Activated CD4-positive, alpha-beta T cell treated with anti-CD3 and anti-CD28 coated beads for 4 hours (primary cell): ENCODE data around the gene MLEC.
A peak's percentile ranks its signal among the peaks of the same experiment; 100 is the strongest.

Experiments
- DNase-seq, 2 donors: peaks; one replicate each; pipeline ENCODE4 v3.0.0-alpha.2; 2020

MLEC gene, protein sequence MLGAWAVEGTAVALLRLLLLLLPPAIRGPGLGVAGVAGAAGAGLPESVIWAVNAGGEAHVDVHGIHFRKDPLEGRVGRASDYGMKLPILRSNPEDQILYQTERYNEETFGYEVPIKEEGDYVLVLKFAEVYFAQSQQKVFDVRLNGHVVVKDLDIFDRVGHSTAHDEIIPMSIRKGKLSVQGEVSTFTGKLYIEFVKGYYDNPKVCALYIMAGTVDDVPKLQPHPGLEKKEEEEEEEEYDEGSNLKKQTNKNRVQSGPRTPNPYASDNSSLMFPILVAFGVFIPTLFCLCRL

DNA sequence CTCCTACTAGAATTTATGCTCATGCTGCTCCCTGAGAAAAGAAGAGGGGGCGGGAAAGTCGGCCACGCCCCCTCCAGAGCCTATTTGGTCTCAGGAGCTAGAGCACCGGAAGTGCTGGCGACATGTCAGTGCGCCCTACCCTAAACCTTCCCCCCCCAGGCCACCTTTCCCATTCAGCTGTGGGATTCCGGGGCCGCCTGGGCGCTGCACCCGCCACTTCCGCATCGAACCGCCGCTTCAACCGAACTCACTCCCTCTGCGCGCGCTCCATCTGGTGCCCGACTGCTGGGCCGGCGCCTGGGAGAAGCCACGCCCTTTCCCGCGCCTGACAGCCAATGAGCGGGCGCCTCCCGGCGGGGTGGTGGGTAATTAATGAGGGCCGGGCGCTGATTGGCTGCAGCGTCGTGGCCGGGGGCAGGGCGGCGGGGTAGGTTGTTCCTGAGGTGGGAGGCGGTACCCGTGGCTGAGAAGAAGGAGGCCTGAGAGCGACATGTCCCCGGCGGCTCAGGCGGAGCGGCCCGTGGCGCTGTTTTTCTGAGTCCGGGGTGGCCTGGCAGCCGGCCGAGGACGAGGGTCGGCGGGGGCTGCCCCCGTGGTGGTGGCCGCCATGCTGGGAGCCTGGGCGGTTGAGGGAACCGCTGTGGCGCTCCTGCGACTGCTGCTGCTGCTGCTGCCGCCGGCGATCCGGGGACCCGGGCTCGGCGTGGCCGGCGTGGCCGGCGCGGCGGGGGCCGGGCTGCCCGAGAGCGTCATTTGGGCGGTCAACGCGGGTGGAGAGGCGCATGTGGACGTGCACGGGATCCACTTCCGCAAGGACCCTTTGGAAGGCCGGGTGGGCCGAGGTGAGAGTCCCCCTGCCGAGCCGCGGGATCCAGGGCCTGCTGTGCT lies at the start of gene MLEC:
Gene MLEC, plus strand, starts transcription at position 460 of the 888 bp plus-strand sequence. Its CDS starts 148 bp downstream, at position 608.
- peak; percentile 99 for DNase-seq

DNA sequence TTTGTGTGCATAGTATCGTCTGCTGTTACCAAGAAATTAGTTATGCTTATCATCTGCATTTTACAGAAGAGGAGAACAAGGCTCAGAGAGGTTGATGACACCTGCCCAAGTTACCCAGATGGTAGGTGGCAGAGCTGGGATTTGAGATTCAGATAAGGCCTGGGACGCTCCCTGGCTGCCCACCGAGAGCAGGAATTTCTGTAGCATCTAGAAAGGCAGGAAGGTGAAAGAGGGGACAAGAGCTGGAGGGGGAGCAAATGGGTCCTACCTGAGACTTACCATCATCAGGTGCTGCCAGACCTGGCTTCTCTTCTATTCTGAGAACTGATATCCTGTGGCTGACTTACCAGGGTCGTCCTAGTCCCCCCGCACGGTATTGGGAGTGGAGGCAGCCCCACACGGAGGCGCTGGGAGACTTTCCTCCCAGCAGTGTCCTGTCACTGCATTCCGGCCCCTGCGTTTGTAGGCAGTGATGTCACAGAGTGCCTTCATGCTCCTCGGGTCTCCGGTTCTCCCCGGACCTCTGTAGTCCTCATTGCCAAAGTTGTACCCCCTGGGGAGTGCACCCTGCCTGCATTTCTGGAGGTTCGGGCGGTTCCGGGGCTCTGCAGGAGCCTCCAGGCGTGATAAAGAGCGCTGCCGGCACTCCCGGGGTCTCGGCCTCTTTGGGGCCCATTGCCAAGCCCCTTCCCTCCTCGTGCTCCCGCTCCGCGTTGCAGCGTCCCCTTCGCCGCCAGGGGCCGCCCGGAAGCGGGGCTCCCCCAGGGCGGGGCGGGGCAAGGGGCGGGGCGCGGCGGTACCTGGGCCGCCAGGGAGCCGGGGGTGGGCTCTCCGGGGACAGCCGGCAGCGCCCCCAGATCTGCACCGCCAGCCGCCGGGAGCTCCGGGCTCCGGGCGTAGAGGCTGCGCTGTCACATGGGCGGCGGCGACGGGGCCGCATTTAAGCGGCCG lies 46.9 kb upstream of the MLEC start, which contains the start of gene CABP1:
Gene CABP1, plus strand, starts transcription at position 856 of the 951 bp plus-strand sequence. Its CDS starts 60 bp downstream, at position 916.
- peak; percentile 69 to 70 for DNase-seq

DNA sequence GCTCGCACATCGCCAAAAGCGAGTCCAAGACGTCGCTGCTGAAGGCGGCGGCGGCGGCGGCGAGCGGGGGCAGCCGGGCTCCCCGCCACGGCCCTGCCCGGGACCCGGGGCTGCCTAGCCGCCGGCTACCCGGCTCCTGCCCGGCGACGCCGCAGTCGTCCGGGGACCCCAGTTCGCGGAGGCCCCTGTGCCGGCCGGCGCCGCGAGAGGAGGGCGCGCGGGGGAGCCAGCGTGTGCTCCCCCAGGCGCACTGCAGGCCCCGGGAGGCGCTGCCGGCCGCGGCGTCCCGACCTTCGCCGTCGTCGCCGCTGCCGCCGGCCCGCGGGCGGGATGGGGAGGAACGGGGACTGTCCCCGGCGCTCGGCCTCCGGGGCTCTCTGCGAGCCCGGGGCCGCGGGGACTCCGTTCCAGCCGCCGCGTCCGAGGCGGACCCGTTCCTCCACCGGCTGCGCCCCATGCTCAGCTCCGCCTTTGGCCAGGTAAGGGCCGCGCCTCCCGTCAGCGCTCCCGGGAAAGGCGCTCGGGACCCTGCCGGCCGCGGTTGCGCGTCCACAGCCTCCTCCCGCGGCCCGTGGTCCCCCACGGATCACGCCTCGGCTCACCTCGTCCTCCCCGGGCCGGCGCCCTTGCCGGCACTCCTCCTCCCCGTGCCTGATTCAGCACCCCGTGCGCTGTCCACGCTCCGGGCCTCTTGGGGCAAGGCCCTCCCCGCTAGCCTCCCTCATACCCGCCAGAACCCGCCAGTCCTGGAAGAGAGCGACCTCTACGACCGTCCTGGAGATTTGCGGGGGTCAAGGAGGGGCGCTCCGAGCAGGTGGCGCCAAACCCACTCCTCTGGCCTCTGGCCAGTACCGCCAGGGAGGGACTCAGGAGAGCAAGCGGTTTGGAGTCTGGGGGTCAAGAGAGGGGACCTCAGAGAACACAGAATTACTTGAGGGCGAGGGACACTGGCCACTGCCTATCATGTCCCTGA lies 45.8 kb upstream of the MLEC start:
- DNase-seq = peak; percentile 40 to 45

DNA sequence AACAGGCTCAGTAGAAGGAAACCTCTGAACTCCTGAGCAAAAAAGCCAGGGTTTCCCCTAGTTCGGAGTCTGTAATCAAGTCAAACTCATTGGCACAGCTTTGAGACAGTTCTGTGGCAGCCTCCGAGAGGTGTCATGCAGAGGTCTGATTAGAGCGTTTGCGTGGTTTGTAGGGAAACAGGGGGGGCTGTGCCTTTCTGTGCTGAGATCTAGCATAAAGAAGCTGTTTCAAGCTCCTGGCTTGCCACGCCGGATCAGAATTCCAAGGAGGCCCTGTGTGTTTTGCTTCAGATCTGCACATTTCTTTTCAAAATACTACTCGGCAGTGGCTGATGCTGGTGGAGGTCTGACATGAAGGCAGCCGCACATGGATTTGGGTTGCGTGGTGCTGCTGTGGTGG lies 44.8 kb upstream of the MLEC start:
- DNase-seq = no peak

DNA sequence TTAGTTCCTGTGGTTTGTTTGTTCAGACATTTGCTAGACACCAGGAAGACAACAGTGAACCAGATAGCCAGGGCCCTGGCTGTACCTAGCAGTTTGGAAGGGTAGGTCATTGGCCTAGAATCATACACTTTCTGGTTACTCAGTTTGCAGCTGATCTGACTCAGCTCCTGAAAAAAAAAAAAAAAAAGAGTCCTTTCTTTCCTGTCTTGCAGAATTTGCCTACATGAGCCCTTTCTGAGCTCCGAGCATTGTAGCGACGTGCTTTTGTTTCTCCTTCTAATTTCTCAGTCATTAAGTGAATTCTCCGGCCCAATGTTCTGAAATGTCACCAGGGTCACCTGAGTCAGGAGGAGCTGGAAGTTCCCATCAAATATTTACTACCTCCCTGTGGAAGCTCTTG lies 44.1 kb upstream of the MLEC start:
- DNase-seq = no peak

DNA sequence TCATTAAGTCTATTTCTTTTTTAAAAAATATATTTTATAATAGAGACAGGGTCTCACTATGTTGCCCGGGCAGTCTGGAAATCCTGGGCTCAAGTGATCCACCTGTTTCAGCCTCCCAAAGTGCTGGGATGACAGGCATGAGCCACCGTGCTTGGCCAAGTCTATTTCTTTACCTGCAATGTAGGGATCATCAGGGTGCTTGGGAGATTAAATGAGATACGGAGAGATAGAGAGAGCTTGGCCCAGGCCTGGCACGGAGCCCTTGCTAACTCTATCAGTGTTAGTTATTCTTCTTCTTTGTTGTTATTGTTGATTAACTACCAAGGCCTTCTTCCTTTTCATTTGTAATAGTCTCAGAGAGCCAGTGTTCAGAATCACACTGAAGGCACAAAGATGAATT lies 43.4 kb upstream of the MLEC start:
- no peak for DNase-seq

DNA sequence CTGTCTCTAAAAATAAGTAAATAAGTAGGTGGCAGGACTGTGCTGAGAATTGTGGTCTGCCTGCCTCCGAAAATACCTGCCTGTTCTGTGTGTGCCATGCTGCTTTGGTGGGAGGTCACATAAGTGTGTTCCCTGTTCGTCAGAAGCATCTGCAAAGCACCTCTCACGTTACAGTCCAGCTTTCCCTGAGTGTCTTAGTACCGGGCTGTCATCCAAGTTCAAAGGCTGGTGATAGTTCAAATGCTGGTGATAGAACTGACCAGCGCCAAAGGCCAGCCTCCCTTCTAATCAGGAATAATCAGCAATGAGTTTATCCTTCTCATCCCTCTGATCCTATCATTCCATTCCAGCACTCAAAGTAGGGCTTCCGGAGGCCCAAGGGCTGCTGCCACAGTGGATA lies 40.9 kb upstream of the MLEC start:
- no peak for DNase-seq

DNA sequence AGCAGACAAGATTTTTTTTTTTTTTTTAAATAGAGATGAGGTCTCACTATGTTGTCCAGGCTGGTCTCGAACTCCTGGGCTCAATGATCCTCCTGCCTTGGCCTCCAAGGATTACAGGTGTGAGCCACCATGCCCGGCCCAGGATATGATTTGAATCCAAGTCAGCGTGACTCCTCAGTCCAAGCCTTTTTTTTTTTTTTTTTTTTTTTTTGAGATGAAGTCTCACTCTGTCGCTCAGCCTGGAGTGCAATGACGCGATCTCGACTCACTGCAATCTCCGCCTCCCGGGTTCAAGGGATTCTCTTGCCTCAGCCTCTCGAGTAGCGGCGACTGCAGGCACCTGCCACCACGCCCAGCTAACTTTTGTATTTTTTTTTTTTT lies 39.6 kb upstream of the MLEC start:
- no peak for DNase-seq

DNA sequence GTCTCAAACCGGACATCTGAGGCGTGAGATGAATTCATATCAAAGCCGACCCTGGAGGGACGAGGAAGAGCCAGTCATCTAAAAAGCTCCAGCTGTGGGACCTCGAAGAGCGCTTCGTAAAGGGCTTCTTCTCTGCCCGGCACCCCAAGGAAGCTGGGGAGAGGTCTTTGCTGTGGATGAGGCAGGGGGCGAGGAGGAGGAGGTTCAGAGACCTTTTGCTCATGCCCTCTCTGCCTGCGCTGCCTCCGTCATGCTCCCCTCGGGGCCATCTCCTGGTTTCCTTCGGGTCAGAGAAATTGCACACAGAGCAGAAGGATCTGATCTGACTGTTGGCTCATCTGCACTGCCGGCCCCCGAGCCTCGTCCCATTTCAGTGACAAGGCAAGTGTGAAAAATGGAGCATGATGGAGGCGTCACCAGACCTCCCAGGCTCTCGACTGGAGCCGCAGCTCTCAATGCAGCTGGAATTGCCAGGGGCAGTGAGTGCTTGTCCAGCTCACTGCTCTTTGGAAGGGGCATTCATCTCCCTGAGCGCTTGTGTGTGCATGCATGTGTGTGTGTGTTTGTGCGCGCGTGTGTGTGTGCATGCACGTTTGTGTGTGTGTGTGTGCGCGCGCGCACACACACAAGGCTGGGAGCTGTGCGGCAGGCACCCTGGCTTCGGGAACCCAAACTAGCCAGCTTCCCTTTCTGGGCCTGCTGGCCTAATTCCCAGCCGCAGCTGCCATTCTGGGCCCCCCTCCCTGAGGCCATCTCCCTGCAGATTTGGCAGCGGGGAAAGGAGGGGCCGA lies 37.3 kb upstream of the MLEC start:
- no peak for DNase-seq

DNA sequence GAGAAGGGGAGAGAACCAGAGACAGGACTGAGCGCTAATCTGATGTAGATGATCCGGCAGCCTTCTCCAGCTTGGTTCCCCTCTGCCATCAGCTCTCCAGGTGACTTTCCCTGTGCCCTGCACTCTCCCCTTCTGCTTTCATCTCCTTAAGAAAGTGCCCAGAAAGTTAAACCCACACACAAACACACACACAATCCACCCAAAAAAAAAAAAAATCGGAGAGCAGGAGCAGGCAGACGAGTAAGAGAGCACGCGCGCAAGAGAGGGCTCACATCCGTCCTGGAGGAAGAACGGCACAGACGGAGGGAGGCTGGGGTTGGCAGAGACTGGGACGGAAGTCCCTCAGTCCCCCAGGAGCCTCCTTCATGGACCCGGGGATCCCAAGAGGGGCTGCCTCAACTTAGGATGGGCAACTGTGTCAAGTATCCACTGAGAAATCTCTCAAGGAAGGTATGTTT lies 36.7 kb upstream of the MLEC start:
- DNase-seq = no peak

DNA sequence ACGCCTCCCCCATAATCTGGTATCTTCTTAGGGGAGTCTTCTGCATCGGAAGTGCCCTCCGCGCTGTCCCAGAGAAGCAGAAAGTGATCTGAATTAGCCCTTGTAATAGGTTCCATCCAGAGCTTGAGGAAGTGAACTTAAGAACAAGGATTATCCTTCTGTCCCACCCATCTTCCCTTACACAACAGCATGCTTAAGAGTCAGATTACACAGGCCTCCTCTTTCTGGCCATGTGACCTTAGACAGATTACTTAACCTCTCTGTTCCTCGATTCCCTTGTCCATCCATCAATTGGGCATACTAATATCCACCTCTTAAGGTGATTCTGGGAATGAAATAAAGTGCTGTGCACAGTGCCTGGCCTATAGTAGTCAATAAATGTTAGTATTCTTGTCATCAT lies 35.1 kb upstream of the MLEC start:
- no peak for DNase-seq

DNA sequence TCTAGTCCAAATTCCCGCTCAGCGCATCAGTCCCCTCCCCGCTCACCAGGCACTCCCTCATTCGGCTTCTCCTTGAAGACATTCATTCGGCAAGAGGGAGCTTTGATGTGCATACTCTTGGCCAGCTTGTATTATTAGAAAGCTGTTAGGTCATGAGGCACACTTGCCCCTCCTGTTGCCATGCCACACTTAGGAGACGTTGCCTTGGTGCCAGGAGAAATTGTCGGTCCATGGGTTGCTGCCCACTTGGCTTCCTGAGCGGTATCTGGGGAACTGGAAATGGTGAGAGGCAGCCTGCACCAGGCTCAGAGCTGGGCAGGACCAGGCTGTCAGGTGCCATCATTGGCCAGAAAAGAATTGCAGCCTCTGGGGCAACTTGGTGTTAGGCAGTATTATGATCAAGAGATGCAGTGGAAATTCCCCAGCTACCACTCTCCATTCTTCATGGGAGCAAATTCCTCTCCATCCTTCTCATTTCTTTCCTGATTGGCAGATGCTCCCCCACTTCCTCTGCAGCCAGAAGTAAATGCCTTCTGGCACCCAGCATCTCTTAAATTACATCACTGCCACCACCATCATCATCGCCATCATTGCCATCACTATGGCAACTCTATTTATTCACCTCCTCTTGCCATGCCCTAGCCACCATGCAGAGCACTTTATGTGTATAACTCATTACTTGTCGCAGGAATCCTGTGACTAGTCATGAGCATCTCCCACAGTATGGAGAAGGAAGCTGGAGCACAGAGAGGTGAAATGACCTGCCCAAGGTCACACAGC lies 34.1 kb upstream of the MLEC start:
- no peak for DNase-seq

DNA sequence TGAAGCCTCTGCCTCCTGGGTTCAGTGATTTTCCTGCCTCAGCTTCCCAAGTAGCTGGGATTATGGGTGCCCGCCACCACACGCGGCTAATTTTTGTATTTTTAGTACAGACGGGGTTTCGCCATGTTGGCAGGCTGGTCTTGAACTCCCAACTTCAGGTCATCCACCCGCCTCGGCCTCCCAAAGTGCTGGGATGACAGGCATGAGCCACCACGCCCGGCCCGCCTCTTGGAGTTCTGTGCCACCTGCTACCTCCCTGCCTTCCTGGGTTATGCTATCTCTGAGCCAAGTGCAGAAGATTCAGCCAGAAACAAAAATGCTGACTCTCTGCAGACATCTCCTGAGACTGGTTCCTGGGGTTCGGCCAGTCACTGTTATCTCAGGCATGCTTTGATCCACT lies 33.3 kb upstream of the MLEC start:
- DNase-seq = no peak

DNA sequence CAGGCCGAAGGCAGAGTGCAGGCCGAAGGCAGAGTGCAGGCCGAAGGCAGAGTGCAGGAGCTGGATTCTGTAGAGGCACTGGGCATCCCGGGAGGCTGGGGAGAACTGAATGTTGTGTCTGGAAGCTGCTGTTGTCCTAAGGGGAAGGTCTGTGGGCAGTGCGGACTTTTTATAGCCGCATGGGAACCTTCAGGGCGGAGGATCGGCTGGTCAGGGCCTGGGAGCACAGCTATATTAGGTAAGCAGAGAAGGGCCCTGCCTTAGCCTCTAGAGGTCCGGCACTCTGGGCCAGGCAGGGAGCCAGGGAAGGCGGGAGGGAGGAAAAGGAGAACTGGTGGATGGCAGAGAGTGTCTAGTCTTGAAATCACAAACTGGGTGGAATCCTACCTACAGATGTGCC lies 32.3 kb upstream of the MLEC start:
- no peak for DNase-seq

DNA sequence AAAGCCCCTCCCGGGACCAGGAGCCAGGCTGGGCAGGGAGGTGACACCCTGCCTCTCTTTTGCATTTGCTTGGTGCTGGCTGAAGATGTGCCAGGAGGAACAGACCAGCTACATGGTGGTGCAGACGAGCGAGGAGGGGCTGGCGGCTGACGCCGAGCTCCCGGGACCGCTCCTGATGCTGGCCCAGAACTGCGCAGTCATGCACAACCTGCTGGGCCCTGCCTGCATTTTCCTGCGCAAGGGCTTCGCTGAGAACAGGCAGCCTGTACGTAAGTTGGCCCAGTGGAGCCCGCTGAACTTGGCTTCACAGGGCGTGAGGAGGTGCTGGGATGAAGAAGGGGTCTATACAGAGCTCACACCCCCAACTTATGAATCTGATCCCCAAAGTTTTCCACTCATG lies 30.9 kb upstream of the MLEC start:
- no peak for DNase-seq

DNA sequence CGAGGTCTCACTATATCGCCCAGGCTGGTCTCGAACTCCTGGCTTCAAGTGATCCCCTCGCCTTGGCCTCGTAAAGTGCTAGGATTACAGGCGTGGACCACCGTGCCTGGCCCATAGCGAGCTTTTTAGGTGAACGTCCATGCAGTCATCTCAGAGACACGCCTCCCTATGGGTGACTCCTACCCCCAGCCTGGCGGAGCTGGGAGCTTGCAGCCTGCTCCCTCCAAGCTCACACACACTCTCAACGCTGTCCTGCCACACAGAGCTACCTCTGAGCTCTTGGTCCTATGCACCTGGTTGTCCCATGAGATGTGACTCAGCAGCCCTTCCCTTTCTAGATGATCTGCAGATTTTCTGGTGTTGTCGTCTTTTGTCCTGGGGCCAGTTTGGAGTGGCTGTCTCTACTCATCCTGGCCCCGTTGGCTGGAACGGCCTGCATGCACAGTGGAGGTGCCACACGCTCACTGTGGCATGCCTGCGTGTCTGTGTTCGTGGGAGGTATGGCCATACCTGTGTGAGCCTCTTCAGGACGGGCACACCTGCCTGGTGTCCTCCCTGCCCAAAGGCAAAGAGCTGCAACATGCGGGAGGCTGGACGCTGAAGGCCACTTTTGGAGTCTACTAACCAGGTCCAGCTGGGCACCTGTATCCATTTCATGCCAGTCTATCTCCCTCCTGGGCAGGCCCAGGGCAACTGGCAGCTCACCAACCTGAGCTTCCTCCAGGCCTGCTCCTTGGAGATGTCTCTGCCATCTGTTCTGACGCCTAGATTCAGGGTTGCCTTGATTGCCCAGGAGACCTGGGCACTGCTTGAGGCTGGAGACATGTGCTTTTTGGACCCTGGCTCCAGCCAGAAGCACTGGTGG lies 28.4 kb upstream of the MLEC start:
- DNase-seq = no peak

DNA sequence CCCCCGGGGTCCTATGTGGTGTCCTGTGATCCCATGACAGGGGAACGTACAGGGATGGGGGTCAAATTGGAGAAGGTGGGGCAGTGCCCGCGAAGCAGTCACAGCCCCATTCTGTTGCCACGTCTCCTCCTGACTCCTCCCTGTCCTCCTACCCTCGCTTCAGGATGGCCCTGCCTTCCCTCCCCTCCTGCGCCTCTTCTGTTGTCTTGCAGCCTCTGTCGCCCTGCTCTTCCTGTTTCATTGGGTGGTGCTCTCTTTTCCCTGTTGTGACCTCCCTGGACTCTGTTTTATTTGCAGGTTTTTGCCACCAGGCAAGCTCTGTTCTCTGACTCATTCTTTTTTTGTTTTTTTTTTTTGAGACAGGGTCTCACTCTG lies 27.8 kb upstream of the MLEC start:
- no peak for DNase-seq

DNA sequence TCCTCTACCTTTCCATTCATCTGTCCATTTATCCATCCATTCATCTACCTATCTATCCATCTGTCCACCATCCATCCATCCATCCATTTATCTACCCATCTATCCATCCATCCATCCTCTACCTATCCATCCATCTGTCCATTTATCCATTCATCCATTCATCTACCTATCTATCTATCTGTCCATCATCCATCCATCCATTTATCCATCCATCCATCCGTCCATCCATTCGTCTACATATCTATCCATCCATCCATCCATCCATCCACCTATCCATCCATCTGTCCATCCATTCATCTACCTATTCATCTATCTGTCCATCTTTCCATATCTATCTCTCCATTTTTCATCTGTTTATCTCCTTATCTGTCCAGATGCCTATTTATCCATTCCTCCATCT lies 25.5 kb upstream of the MLEC start:
- no peak for DNase-seq

DNA sequence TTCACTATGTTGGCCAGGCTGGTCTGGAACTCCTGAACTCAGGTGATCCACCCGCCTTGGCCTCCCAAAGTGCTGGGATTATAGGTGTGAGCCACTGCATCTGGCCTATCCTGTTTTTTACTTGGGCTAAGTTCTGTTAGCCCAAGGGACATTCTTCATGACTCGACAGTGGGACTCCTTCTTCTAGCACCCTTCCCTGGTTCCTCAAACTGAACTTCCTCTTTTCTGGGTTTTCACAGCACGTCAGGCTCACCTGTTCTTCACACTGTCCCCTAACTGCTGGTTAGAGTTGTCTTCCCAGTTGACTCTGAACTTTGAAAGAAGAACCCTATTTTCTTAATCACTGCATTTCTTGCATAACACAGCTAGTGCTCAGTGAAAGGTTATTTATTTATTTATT lies 24.1 kb upstream of the MLEC start:
- DNase-seq = no peak
